Measurements from ENCODE around the gene PDE9A. TPM values are rescaled to one million over a fixed set of nuclear protein-coding genes. Genes with fewer than 3 reads are reported as not detected.

Gene PDE9A
- total RNA-seq, 1 donor from 2014 or later: 3.9 TPM

GRCh38 chr21:42735061-42735460, 81.6 kb downstream of the PDE9A start:
- H3K36me3 ChIP-seq (ENCODE audit: control insufficient read depth, insufficient read depth, low read length): no peaks in the 10 kb centered on the region
- no peak for TF ChIP-seq CTCF (IDR thresholded peaks at IDR 0.05; ENCODE audit: insufficient read depth, low read length, poor library complexity, severe bottlenecking)
- no peak overlapping the region for H3K4me3 ChIP-seq (ENCODE audit: low read depth, low read length)
- DNase-seq (ENCODE audit: low read depth): no peak
- H3K27me3 ChIP-seq (ENCODE audit: control insufficient read depth, insufficient read depth, low read length): peaks cover 2% of the 10 kb centered on the region

GRCh38 chr21:42735944-42736343, 82.5 kb downstream of the PDE9A start:
- Histone ChIP-seq H3K4me3 (ENCODE audit: low read depth, low read length) (no peak overlapping the region), H3K36me3 (ENCODE audit: control insufficient read depth, insufficient read depth, low read length) (no peaks in the 10 kb centered on the region), H3K27me3 (ENCODE audit: control insufficient read depth, insufficient read depth, low read length) (peaks cover 3% of the 10 kb centered on the region)
- no peak for DNase-seq (ENCODE audit: low read depth)
- TF ChIP-seq CTCF (IDR thresholded peaks at IDR 0.05; ENCODE audit: insufficient read depth, low read length, poor library complexity, severe bottlenecking): no peak

GRCh38 chr21:42736646-42737350, 83.4 kb downstream of the PDE9A start:
- H3K27me3 ChIP-seq (ENCODE audit: control insufficient read depth, insufficient read depth, low read length): peaks cover 7% of the 10 kb centered on the region
- H3K36me3 ChIP-seq (ENCODE audit: control insufficient read depth, insufficient read depth, low read length): no peaks in the 10 kb centered on the region
- DNase-seq (ENCODE audit: low read depth): no peak
- no peak overlapping the region for H3K4me3 ChIP-seq (ENCODE audit: low read depth, low read length)
- TF ChIP-seq CTCF (IDR thresholded peaks at IDR 0.05; ENCODE audit: insufficient read depth, low read length, poor library complexity, severe bottlenecking): no peak

GRCh38 chr21:42737951-42738590, 84.7 kb downstream of the PDE9A start:
- no peak for DNase-seq (ENCODE audit: low read depth)
- Histone ChIP-seq H3K27me3 (ENCODE audit: control insufficient read depth, insufficient read depth, low read length) (peaks cover 7% of the 10 kb centered on the region), H3K36me3 (ENCODE audit: control insufficient read depth, insufficient read depth, low read length) (no peaks in the 10 kb centered on the region), H3K4me3 (ENCODE audit: low read depth, low read length) (no peak overlapping the region)
- no peak for TF ChIP-seq CTCF (IDR thresholded peaks at IDR 0.05; ENCODE audit: insufficient read depth, low read length, poor library complexity, severe bottlenecking)

GRCh38 chr21:42739061-42739931, 85.9 kb downstream of the PDE9A start:
- no peaks in the 10 kb centered on the region for H3K36me3 ChIP-seq (ENCODE audit: control insufficient read depth, insufficient read depth, low read length)
- peaks cover 12% of the 10 kb centered on the region for H3K27me3 ChIP-seq (ENCODE audit: control insufficient read depth, insufficient read depth, low read length)
- no peak overlapping the region for H3K4me3 ChIP-seq (ENCODE audit: low read depth, low read length)
- no peak for TF ChIP-seq CTCF (IDR thresholded peaks at IDR 0.05; ENCODE audit: insufficient read depth, low read length, poor library complexity, severe bottlenecking)
- no peak for DNase-seq (ENCODE audit: low read depth)

Measured in kidney epithelial cell (primary cell).